ENCODE measurements around the gene NHERF2.
A peak's percentile ranks its signal among the peaks of the same experiment; 100 is the strongest.

NHERF2 gene

GRCh38 chr16:2026461-2027023, at the start of gene NHERF2:
NHERF2 (plus strand) TSS chr16:2026902; CDS start chr16:2027006, 104 bp downstream.
- no peak for DNase-seq (ENCODE audit: insufficient read length, low spot score)
- no peak for FAIRE-seq

DNA sequence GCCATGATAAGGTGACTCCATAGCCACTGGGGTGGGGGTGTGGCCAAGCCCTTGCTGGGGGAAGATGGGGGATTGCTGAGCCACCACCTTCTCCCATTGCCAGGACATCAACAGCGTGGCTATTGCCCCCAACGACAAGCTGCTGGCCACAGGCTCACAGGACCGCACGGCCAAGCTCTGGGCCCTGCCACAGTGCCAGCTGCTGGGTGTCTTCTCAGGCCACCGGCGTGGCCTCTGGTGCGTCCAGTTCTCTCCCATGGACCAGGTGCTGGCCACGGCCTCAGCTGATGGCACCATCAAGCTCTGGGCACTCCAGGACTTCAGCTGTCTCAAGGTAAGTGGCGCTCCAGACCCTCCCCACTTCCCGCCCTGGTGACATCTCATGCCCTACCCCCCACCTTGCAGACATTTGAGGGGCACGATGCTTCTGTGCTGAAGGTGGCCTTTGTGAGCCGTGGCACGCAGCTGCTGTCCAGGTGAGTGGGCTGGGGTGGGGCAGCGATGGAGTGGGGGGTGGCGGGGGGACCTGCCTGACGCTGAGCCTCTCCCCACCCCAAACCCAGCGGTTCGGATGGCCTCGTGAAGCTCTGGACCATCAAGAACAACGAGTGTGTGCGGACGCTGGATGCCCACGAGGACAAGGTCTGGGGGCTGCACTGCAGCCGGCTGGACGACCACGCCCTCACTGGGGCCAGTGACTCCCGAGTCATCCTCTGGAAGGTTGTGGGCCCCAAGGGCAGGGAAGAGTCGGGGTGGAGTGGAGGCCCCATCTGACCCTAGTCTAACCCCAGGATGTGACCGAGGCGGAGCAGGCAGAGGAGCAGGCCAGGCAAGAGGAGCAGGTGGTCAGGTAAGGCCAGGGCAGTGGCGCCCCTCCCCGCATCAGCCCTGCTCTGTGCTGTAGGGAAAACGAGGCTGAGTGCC, 49.5 kb upstream of the NHERF2 start:
- DNase-seq (ENCODE audit: insufficient read length, low spot score) (no peak), FAIRE-seq (no peak)

GRCh38 chr16:1977875-1978268, 48.8 kb upstream of the NHERF2 start:
- DNase-seq (ENCODE audit: insufficient read length, low spot score) (no peak), FAIRE-seq (no peak)

- no peak for FAIRE-seq
These were observed 48.1 kb upstream of the NHERF2 start for GRCh38 chr16:1978476-1979120.

DNA sequence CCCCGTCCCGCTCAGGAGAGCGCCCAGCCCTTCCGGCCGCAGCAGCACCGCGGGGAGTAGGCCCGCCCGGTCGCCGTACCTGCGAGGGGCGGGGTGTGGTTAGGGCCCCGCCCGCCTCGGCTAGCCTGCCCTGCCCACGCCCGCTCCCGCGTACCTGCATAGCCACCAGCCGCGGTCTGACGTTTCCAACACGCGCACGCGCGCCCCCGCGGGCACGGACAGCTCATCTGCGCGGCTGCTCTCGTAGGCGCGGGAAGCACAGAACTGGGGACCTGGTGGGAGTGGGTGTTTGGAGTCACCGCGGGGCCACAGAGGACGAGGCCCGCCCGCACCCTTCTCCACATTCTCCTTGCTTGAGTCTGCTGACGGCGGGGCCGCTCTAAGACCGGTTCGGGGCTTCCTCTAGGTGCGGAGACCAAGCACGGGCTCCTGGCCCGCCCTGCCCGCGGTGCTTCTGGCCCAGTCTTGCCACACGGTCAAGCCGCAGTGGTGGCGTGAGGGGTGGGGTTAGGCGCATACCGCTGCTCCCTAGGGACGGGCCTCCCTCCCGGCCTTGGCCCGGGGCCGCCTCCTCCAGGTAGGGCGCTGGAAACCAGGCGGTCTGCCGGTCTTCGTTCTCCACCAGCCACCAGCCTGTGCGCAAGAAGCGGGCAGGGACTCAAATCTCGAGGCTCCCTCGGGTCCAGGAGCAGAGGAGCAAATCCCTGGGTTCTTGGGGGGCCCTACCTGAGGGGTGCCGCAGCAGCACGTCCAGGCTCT, 47.3 kb upstream of the NHERF2 start:
- no peak for FAIRE-seq

More at GRCh38 chr16:1978476-1979120, 48.1 kb upstream of the NHERF2 start:
- DNase-seq (ENCODE audit: insufficient read length, low spot score): no peak

DNA sequence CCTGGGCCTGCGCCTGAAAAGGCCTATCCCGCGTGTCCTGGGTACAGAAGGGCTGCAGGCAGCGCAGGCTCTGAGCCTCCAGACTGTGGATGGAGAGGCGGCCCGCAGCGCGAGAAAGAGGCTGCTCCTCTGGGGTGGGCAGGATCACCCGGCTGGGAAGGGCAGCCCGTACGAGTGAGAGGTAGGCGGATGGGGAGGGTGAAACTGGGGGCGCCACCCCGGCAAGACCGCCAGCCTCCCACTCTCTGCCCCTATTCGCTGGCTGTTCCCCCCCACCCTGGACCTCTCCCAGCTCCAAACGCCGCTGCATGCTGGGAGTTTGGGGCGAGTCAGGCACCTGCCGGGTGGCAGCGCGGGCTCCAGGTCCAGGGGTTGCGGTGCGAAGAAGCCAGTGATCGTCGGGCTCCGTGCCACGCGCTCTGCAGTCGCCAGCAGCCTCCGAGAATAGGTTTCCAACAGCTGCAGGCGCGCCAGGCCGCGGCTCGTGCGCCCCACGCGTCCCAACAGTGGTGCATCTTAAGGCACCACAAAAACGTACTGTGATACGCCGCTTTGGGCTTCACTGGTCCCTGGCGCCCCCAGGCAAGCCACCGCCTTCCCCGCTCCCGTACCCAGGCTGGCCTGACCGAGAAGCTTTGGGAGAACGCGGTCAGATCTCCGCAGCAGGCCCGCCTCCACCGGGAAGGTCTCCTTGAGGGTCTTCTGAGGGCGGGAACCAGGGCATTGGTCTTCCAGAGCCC, 46.5 kb upstream of the NHERF2 start:
- FAIRE-seq: no peak
- DNase-seq (ENCODE audit: insufficient read length, low spot score): no peak

More for the DNA sequence above, 47.3 kb upstream of the NHERF2 start:
- DNase-seq (ENCODE audit: insufficient read length, low spot score): no peak

DNA sequence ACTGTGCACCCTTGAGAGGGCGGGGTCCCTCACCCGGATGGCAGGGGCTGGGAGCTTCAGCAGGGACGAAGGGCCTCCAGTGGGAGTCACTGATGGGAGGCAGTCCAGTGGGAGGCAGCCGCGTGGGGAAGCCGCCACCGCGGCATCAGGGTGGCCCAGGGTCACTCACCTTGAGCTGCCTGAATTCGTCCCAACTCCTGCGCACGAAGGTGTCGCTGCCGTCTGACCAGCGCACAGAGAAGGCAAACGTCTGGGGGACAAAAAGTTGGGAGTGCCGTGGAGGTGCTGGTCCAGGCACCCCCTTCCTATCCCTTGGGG, 46.0 kb upstream of the NHERF2 start:
- no peak for DNase-seq (ENCODE audit: insufficient read length, low spot score)
- no peak for FAIRE-seq

GRCh38 chr16:1981398-1981836, 45.3 kb upstream of the NHERF2 start, which contains the start of gene NOXO1:
NOXO1 (minus strand) TSS chr16:1981469; CDS start chr16:1981179, 290 bp downstream.
- no peak for FAIRE-seq
- DNase-seq (ENCODE audit: insufficient read length, low spot score): no peak

DNA sequence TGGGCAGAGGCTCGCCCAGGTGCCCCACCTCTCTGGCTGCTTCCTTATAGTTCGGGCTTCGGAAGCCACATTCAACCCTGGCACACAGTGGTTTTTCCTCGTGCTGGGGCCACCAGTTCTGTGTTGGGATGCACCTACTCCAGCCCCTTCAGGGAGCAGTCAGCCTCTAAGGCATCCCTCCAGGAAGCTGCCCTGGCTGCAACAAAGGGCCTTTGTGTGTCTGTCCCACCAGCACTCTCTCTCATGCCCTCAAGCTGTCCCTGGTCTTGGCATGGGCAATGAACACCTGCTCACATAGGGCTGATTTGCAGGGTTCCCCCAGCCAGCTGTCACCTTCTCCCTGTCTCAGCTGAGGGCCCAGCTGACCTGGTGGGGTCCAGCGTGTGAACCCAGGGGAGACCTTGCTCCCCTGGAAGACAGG, 44.7 kb upstream of the NHERF2 start:
- DNase-seq (ENCODE audit: insufficient read length, low spot score): no peak
- no peak for FAIRE-seq

- DNase-seq (ENCODE audit: insufficient read length, low spot score) (no peak), FAIRE-seq (no peak)
These were observed 43.6 kb upstream of the NHERF2 start for GRCh38 chr16:1982991-1983543.

DNA sequence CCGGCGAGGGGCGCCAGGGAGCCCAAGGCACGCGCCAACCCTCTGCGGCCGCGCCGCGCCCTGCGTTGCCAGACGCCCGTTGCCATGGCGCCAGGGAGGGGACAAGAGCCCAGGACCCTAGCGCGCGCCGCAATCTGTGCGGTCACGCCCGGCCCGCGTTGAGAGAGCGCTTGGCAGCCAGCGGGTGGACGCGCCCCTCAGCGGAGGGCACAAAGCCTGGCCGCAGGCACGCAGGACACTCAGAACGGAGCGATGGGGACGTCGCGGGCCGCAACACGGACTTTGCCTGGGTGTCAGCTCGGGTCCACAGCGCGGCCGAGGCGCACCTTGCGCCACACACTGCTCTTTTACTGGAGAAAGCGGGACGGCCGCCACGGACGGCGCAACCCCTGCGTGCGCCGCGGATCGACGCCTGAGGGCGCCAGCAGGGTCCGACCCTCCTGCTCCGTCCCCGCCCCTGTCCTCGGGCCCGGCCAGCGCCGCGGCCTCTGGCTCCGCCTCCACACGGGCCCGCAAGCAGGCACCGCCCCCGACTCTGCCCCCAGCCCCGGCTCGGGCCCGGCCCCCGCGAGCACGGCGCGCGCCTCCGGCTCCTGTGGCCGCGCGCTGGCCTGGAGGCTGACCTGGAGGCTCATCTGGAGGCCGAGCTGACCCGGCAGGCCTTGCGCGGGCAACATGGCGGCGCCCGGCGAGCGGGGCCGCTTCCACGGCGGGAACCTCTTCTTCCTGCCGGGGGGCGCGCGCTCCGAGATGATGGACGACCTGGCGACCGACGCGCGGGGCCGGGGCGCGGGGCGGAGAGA, 43.0 kb upstream of the NHERF2 start, which contains the start of gene GFER:
TSS of gene GFER (plus strand) at position 650 of the 803 bp plus-strand sequence. CDS start at position 676, 26 bp downstream.
- peak; percentile 94 for DNase-seq (ENCODE audit: insufficient read length, low spot score)
- peak; percentile 95 for FAIRE-seq

- DNase-seq (ENCODE audit: insufficient read length, low spot score): no peak
- no peak for FAIRE-seq
These were observed 42.1 kb upstream of the NHERF2 start for GRCh38 chr16:1984347-1985225.

GRCh38 chr16:1985466-1986150, 41.1 kb upstream of the NHERF2 start:
- DNase-seq (ENCODE audit: insufficient read length, low spot score) (no peak), FAIRE-seq (no peak)

DNA sequence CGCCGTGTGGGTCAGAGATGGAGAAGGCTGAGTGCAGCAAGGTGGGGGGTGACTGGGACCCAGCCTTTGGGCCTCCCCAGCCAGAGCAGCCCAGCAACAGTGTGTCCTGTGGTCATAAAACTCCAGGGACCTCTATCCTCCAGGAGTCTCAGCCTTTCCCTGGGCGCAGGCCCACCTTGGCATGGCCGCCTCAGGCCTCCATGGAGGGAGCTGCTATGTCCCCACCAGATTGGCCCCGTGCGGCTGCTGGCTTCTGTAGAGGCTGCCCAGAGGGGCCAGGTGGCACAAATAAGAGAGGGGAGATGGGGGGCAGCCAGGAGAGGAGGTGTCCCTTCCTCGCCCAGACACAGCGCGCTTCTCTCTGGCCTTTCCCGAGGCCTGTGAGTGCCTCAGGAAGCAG, 39.5 kb upstream of the NHERF2 start:
- DNase-seq (ENCODE audit: insufficient read length, low spot score): no peak
- FAIRE-seq: no peak

GRCh38 chr16:1989209-1990100, 37.2 kb upstream of the NHERF2 start, which contains the start of gene SYNGR3:
SYNGR3 (plus strand) TSS chr16:1989970; CDS start chr16:1990103, 133 bp downstream.
- peak; percentile 16 for FAIRE-seq
- DNase-seq (ENCODE audit: insufficient read length, low spot score): no peak

DNA sequence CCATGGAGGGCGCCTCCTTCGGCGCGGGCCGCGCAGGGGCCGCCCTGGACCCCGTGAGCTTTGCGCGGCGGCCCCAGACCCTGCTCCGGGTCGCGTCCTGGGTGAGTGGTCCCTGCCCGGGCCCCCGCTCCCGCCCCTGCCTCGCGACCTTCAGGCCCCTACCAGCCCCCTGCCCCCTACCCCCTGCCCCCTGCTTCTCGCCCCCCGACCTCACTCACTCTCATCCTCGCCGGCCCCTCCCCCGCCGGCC, 36.7 kb upstream of the NHERF2 start:
- DNase-seq (ENCODE audit: insufficient read length, low spot score) (no peak), FAIRE-seq (no peak)
